ENCODE data around the gene ADGRA1.
"Not testable (repeated sequence)": the region's sequence is repeated elsewhere in the genome, so short reads cannot be mapped to it uniquely, and the experiment has no call there.

The ADGRA1 gene

DNA sequence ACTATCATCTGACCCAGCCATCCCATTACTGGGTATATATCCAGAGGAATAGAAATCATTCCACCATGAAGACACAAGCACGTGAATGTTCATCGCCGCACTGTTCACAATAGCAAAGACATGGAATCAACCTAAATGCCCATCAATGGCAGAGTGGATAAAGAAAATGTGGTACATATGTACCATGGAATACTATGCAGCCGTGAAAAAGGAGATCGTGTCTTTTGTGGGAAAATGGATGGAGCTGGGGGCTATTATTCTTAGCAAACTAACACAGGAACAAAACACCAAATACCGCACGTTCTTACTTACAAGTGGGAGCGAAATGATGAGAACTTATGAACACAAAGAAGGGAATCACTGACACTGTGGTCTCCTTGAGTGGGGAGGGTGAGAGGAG is 62.5 kb downstream of the ADGRA1 start:
- DNase-seq (ENCODE audit: extremely low read depth, low read depth) = no peak
- no peak for TF ChIP-seq CTCF (IDR thresholded peaks at IDR 0.05; ENCODE audit: low read depth, low read length)

GRCh38 chr10:133150656-133151055 is 62.9 kb downstream of the ADGRA1 start:
- DNase-seq (ENCODE audit: extremely low read depth, low read depth) = no peak
- no peak for TF ChIP-seq CTCF (IDR thresholded peaks at IDR 0.05; ENCODE audit: low read depth, low read length)

- DNase-seq (ENCODE audit: extremely low read depth, low read depth) = not testable (repeated sequence)
Observed at GRCh38 chr10:133151071-133151470, 63.3 kb downstream of the ADGRA1 start.

DNA sequence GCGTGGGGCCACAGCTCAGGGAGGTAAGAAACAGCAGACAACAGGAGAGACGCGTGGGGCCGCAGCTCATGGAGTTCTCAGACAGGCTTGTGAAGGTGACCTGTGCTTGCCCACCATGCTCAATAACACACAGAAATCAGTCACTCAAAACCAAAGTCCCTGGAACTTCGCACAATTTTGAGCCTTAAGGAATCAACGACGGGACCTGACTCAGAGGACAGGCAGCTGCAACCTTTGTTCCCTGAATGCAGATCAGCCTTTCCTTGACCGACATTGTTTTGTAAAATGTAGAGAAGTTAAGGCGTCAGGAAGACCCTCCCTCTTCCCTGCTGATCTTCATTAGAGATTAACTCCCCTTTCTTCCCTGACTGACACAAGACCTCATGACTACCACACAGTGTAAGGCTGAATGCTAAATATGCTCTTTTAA is 63.8 kb downstream of the ADGRA1 start:
- TF ChIP-seq CTCF (IDR thresholded peaks at IDR 0.05; ENCODE audit: low read depth, low read length) = no peak
- no peak for DNase-seq (ENCODE audit: extremely low read depth, low read depth)

DNA sequence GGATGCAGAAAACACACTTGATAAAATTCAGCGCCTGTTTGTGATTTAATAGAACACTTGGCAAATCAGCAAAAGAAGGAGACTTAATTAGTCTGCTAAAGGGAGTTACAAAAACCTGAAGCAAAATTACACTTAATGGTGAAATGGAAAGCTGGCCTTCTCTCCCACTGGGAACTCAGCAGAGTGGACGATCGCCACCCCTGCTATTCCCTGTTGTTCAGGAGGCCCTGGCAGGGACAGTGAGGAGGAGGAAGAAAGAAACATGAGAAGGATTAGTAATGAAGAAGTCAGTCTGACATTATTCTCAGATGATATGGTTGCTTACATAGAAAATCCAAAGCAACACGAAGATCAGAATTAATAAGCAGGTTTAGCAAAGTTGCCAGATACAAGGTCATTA is 66.7 kb downstream of the ADGRA1 start:
- TF ChIP-seq CTCF (IDR thresholded peaks at IDR 0.05; ENCODE audit: low read depth, low read length) = no peak
- DNase-seq (ENCODE audit: extremely low read depth, low read depth) = no peak

DNA sequence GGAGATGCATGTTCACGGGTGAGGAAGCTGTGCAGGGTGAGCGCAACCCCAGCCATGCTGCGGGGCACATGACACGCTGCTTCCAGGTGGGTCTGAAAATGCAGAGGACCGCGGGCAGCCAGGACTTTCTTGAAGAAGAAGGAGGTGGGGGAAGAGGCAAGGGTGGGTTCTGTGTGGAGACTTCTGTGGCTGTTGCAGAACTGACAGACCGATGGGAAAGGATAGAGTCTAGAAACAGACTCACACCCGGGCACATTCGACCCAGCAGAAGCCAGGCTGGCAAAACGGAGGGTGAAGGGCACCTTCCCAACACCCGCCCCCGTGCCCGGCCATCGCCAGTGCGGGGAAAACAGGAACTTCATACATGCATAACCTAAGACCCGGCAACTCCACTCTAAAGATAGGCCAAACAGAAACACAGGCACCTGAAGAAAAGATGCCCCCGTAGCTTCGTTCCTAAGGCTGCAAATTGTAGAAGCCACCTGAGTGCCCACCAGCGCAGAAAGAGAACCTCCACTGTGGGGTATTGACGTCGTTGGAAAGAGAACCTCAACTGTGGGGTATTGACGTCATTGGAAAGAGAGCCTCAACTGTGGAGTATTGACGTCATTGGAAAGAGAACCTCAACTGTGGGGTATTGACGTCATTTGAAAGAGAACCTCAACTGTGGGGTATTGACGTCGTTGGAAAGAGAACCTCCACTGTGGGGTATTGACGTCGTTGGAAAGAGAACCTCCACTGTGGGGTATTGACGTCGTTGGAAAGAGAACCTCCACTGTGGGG is 67.5 kb downstream of the ADGRA1 start:
- TF ChIP-seq CTCF (IDR thresholded peaks at IDR 0.05; ENCODE audit: low read depth, low read length) = no peak
- no peak for DNase-seq (ENCODE audit: extremely low read depth, low read depth)

DNA sequence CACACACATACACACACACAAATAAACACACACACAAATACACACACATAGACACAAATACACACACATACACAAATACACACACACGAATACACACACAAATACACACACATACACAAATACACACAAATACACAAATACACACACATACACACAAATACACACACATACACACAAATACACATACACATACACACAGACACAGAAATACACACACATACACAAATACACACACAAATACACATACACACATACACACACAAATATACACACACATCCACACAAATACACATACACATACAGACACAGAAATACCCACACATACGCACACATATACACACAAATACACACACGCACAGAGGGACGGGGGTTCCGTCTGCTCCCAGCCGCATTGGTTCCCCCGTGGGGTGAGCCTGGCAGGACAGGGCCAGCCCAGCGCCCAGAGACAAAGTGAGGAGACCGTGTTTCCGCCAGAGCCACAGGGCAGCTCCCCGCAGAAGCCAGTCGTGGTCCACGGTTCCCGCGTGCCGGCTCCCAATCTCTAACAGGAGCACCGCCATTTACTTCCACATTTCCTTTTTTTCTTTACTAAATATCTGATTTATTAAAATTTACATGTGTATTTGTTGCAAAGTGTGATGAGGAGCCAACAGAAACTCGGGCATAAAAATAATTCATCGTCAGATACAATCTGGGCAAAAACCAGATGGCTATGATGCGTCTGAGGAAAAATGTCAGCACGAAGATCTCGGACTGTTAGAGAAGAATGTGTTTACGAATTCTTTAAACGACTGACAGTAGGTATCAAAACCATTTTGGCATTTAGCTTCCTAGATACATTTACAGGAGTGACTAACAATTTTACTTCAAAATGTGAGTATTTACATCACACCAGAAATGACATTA is 69.2 kb downstream of the ADGRA1 start:
- DNase-seq (ENCODE audit: extremely low read depth, low read depth) = no peak
- no peak for TF ChIP-seq CTCF (IDR thresholded peaks at IDR 0.05; ENCODE audit: low read depth, low read length)
